OCI-LY7 (cell line): Measurements from ENCODE around the gene MVB12B. TPM values are rescaled to one million over a fixed set of nuclear protein-coding genes. Genes with fewer than 3 reads are reported as not detected.

Experiments used
- BruUV-seq: library from RNA; stranded (reverse); fragments of 400-500 nt; replicated peaks from 2 replicates; lab custom pipeline; 2021; lab: Mats Ljungman, UMichigan
- CTCF ChIA-PET: fragments of 300-600 bp; sonication (Branson Sonifier 250); formaldehyde crosslinking; loops from one replicate; lab custom pipeline; 2022; ENCODE audit warnings: antibody characterized with exemption; ENCODE audit not compliant: unreplicated experiment; lab: Charles Lee
- POLR2A ChIA-PET: fragments of 300-600 bp; sonication (Branson Sonifier 250); formaldehyde crosslinking; loops from one replicate; lab custom pipeline; 2022; ENCODE audit warnings: antibody characterized with exemption; lab: Charles Lee
- DNase-seq: peaks from one replicate; pipeline ENCODE4 v3.0.0-alpha.2; 2015; ENCODE audit warnings: low spot score
- H2AFZ ChIP-seq: fragments of 200-600 bp; sonication (generic), shearing (Covaris generic); 2 replicates; pipeline ENCODE4 v1.6.1; 2014; ENCODE audit warnings: mild to moderate bottlenecking, antibody characterized with exemption, low read length, moderate library complexity
- H3K27ac ChIP-seq: fragments of 200-600 bp; sonication (generic); 2 replicates; pipeline ENCODE4 v1.5.1; 2014; ENCODE audit warnings: mixed run types, low read depth, mild to moderate bottlenecking, moderate library complexity, low read length, inconsistent platforms; ENCODE audit not compliant: poor library complexity, severe bottlenecking
- H3K36me3 ChIP-seq: fragments of 200-600 bp; sonication (generic); 2 replicates; pipeline ENCODE4 v1.6.1; 2014; ENCODE audit warnings: mild to moderate bottlenecking, antibody characterized with exemption, low read length, moderate library complexity, mixed read lengths; ENCODE audit not compliant: insufficient read depth
- H3K4me1 ChIP-seq: fragments of 200-600 bp; sonication (generic); 2 replicates; pipeline ENCODE4 v1.5.1; 2014; ENCODE audit warnings: mild to moderate bottlenecking, low read length; ENCODE audit not compliant: insufficient read depth, poor library complexity, severe bottlenecking
- H3K4me2 ChIP-seq: fragments of 200-600 bp; sonication (generic); 2 replicates; pipeline ENCODE4 v1.6.1; 2014; ENCODE audit warnings: mild to moderate bottlenecking, low read length
- H3K4me3 ChIP-seq: fragments of 200-600 bp; sonication (generic); 2 replicates; pipeline ENCODE4 v1.5.1; 2014; ENCODE audit warnings: mild to moderate bottlenecking, low read depth, low read length; ENCODE audit not compliant: poor library complexity, severe bottlenecking
- H3K79me2 ChIP-seq: fragments of 200-600 bp; sonication (generic); 2 replicates; pipeline ENCODE4 v1.6.1; 2016; ENCODE audit warnings: low read depth, mild to moderate bottlenecking, low read length, moderate library complexity, mixed read lengths; ENCODE audit not compliant: insufficient read depth
- H3K9me2 ChIP-seq: fragments of 200-600 bp; sonication (generic); 2 replicates; pipeline ENCODE4 v1.6.1; 2016; ENCODE audit warnings: mild to moderate bottlenecking, low read length, mixed read lengths; ENCODE audit not compliant: insufficient read depth
- H3K9me3 ChIP-seq: fragments of 200-600 bp; sonication (generic); 2 replicates; pipeline ENCODE4 v1.6.1; 2014; ENCODE audit warnings: mild to moderate bottlenecking, mixed run types, low read length, mixed read lengths
- H4K20me1 ChIP-seq: fragments of 200-600 bp; sonication (generic); 2 replicates; pipeline ENCODE4 v1.6.1; 2014; ENCODE audit warnings: mild to moderate bottlenecking, antibody characterized with exemption, low read length, moderate library complexity, mixed read lengths; ENCODE audit not compliant: insufficient read depth
- EZH2phosphoT487 ChIP-seq: fragments of 200-600 bp; sonication (generic); IDR thresholded peaks from 2 replicates; pipeline ENCODE4 v1.6.1; 2018; ENCODE audit warnings: low read depth, borderline replicate concordance, mild to moderate bottlenecking, mixed run types, antibody characterized with exemption, low read length, moderate library complexity, mixed read lengths
- intact Hi-C: fragments of 100-400 bp; cut with micrococcal nuclease; formaldehyde crosslinking; loops from one replicate; pipeline ENCODE4 v1.10.0; 2022; ENCODE audit not compliant: unreplicated experiment
- total RNA-seq, 2 experiments: library from RNA; depleted of rRNA in 1 of 2; stranded (reverse); fragments of >200 nt in 1 of 2; shearing (Covaris generic) in 1 of 2; gene quantifications; 2 replicates each; pipeline ENCODE4 v1.2.3, GENCODE V29; 2014 to 2022
- TF ChIP-seq, protein P1 (sequence below): fragments of 200-600 bp; sonication (generic); conservative IDR thresholded peaks from 2 replicates; pipeline ENCODE4 v1.5.1; 2014; ENCODE audit warnings: mild to moderate bottlenecking, antibody characterized with exemption, low read length, moderate library complexity, mixed read lengths

Gene MVB12B
- total RNA-seq, 2 experiments from 2014 or later = 1.3 TPM; not detected in 1

DNA sequence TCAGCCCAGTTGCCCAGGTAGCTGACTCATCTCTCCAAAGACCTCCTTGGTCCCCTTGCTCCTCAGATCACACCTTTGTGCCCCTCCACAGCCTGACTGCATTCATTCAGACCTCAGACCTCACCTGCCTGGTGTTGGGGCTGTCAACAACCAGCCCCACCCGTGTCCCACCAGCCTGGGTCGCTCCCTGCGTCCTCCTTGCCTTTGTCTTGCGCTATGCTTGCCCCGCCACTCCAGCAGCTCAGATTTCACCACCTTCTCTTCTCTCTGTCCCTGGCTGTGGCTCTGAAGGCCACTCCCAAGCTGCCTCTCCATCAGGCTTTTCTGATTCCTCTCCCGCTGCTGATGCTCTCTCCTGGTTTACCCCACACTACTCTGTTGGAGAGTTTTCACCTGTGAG lies 103.5 kb downstream of the MVB12B start:
- Histone ChIP-seq H3K27ac (no peak overlapping the region), H3K9me3 (no peaks in the 10 kb centered on the region), H3K36me3 (no peaks in the 10 kb centered on the region), H3K4me1 (no peaks in the 10 kb centered on the region), H4K20me1 (no peaks in the 10 kb centered on the region), H3K79me2 (no peaks in the 10 kb centered on the region), H3K4me2 (no peak overlapping the region), H2AFZ (no peak overlapping the region), H3K4me3 (no peak overlapping the region), H3K9me2 (no peaks in the 10 kb centered on the region)
- no TSS peak for BruUV-seq
- no peak for DNase-seq
- TF ChIP-seq EZH2phosphoT487 = no peak
- TF ChIP-seq, protein P1, sequence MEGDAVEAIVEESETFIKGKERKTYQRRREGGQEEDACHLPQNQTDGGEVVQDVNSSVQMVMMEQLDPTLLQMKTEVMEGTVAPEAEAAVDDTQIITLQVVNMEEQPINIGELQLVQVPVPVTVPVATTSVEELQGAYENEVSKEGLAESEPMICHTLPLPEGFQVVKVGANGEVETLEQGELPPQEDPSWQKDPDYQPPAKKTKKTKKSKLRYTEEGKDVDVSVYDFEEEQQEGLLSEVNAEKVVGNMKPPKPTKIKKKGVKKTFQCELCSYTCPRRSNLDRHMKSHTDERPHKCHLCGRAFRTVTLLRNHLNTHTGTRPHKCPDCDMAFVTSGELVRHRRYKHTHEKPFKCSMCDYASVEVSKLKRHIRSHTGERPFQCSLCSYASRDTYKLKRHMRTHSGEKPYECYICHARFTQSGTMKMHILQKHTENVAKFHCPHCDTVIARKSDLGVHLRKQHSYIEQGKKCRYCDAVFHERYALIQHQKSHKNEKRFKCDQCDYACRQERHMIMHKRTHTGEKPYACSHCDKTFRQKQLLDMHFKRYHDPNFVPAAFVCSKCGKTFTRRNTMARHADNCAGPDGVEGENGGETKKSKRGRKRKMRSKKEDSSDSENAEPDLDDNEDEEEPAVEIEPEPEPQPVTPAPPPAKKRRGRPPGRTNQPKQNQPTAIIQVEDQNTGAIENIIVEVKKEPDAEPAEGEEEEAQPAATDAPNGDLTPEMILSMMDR = no peak
- POLR2A ChIA-PET = no interaction called here
- intact Hi-C loops = no loop called here
- CTCF ChIA-PET = no interaction called here

- H3K36me3 ChIP-seq = no peaks in the 10 kb centered on the region
These were observed 104.6 kb downstream of the MVB12B start for GRCh38 chr9:126431077-126431742.

DNA sequence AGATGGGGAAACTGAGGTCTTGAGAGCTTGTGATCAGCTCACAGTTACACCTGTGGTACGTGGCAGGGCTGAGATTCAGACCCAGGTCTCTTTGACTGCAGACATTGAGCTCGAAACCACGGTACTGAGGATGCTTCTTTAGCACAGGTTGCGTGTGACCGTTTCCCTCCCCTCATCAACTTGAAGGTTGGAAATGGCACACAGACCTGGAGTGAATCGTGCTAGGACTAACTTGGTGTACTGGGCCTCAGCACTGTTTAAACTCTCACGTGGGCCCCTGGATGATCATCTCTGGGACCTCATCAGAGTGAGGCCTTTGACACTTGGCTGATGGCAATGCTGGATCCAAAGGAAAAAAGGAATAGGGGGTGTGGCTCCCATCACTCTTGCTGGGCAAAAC lies 106.0 kb downstream of the MVB12B start:
- Histone ChIP-seq H2AFZ (no peak overlapping the region), H3K4me2 (no peak overlapping the region), H4K20me1 (no peaks in the 10 kb centered on the region), H3K79me2 (no peaks in the 10 kb centered on the region), H3K4me3 (no peak overlapping the region), H3K36me3 (no peaks in the 10 kb centered on the region), H3K27ac (no peak overlapping the region), H3K4me1 (no peaks in the 10 kb centered on the region), H3K9me2 (no peaks in the 10 kb centered on the region), H3K9me3 (no peaks in the 10 kb centered on the region)
- no TSS peak for BruUV-seq
- ChIA-PET CTCF (no interaction called here), POLR2A (interaction anchor here (0.6 kb wide), 1 partner anchor 13 kb away, joined by 6 read pairs; no protein-coding TSS in a partner anchor)
- intact Hi-C loops = no loop called here
- DNase-seq = no peak
- no peak for TF ChIP-seq EZH2phosphoT487
- TF ChIP-seq, protein P1 = no peak

More at GRCh38 chr9:126431077-126431742, 104.6 kb downstream of the MVB12B start:
- TF ChIP-seq EZH2phosphoT487 = no peak
- TF ChIP-seq, protein P1 = no peak
- Histone ChIP-seq H3K9me2 (no peaks in the 10 kb centered on the region), H3K4me1 (no peaks in the 10 kb centered on the region), H3K9me3 (no peaks in the 10 kb centered on the region), H3K79me2 (no peaks in the 10 kb centered on the region), H3K27ac (no peak overlapping the region), H4K20me1 (no peaks in the 10 kb centered on the region), H3K4me2 (no peak overlapping the region), H3K4me3 (no peak overlapping the region), H2AFZ (no peak overlapping the region)
- CTCF ChIA-PET = no interaction called here
- DNase-seq = no peak
- BruUV-seq = no TSS peak
- POLR2A ChIA-PET = no interaction called here
- intact Hi-C loops = no loop called here
